DOHH2 (cell line): Measurements from ENCODE around the gene BOK.

Source experiments
- H3F3A ChIP-seq: fragments of 200-600 bp; sonication (generic), shearing (Covaris generic); 2 replicates; pipeline ENCODE4 v1.6.0; 2016; ENCODE audit warnings: antibody characterized with exemption, mild to moderate bottlenecking; ENCODE audit not compliant: control insufficient read depth, insufficient read depth
- H3K27ac ChIP-seq: fragments of 200-600 bp; sonication (generic); 2 replicates; pipeline ENCODE4 v1.5.1; 2014; ENCODE audit warnings: low read depth, mild to moderate bottlenecking, low read length, moderate library complexity
- H3K27me3 ChIP-seq: fragments of 200-600 bp; sonication (generic); 2 replicates; pipeline ENCODE4 v1.6.1; 2014; ENCODE audit warnings: mild to moderate bottlenecking, low read length, mixed read lengths; ENCODE audit not compliant: control insufficient read depth
- H3K36me3 ChIP-seq: fragments of 200-600 bp; sonication (generic); 2 replicates; pipeline ENCODE4 v1.6.1; 2014; ENCODE audit warnings: mild to moderate bottlenecking, low read length, moderate library complexity, mixed read lengths; ENCODE audit not compliant: control insufficient read depth
- H3K4me1 ChIP-seq: fragments of 200-600 bp; sonication (generic); 2 replicates; pipeline ENCODE4 v1.6.1; 2014; ENCODE audit warnings: mild to moderate bottlenecking, low read length, mixed read lengths; ENCODE audit not compliant: control insufficient read depth
- H3K4me2 ChIP-seq: fragments of 200-600 bp; sonication (generic); 2 replicates; pipeline ENCODE4 v1.6.0; 2014; ENCODE audit warnings: mild to moderate bottlenecking, low read length, moderate library complexity
- H3K4me3 ChIP-seq: fragments of 200-600 bp; sonication (generic); 2 replicates; pipeline ENCODE4 v1.5.1; 2014; ENCODE audit warnings: mild to moderate bottlenecking, low read length, mixed read lengths
- H3K79me2 ChIP-seq: fragments of 200-600 bp; sonication (generic); 2 replicates; pipeline ENCODE4 v1.6.1; 2014; ENCODE audit warnings: mild to moderate bottlenecking, low read length, mixed read lengths; ENCODE audit not compliant: control insufficient read depth
- H3K9me2 ChIP-seq: fragments of 200-600 bp; sonication (generic); replicated peaks from 2 replicates; pipeline ENCODE4 v1.6.1; 2014; ENCODE audit warnings: mild to moderate bottlenecking, low read length, mixed read lengths; ENCODE audit not compliant: control insufficient read depth
- H3K9me3 ChIP-seq: fragments of 200-600 bp; sonication (generic); 2 replicates; pipeline ENCODE4 v1.6.1; 2014; ENCODE audit warnings: antibody characterized with exemption, low read length, mixed read lengths; ENCODE audit not compliant: control insufficient read depth, insufficient read depth
- H4K20me1 ChIP-seq: fragments of 200-600 bp; sonication (generic); 2 replicates; pipeline ENCODE4 v1.6.0; 2014; ENCODE audit warnings: low read depth, mild to moderate bottlenecking, antibody characterized with exemption, low read length, moderate library complexity; ENCODE audit not compliant: control insufficient read depth, insufficient read depth
- EZH2phosphoT487 ChIP-seq: fragments of 200-600 bp; sonication (generic); IDR thresholded peaks from 2 replicates; pipeline ENCODE4 v1.6.1; 2017; ENCODE audit warnings: borderline replicate concordance, mild to moderate bottlenecking, antibody characterized with exemption, low read length, moderate library complexity, mixed read lengths
- TF ChIP-seq, protein P1 (sequence below): fragments of 200-600 bp; sonication (generic); IDR thresholded peaks from one replicate; pipeline ENCODE4 v1.5.1; 2014; ENCODE audit warnings: antibody characterized with exemption, mild to moderate bottlenecking, low read depth, low read length; ENCODE audit not compliant: poor library complexity, severe bottlenecking

Gene BOK

DNA sequence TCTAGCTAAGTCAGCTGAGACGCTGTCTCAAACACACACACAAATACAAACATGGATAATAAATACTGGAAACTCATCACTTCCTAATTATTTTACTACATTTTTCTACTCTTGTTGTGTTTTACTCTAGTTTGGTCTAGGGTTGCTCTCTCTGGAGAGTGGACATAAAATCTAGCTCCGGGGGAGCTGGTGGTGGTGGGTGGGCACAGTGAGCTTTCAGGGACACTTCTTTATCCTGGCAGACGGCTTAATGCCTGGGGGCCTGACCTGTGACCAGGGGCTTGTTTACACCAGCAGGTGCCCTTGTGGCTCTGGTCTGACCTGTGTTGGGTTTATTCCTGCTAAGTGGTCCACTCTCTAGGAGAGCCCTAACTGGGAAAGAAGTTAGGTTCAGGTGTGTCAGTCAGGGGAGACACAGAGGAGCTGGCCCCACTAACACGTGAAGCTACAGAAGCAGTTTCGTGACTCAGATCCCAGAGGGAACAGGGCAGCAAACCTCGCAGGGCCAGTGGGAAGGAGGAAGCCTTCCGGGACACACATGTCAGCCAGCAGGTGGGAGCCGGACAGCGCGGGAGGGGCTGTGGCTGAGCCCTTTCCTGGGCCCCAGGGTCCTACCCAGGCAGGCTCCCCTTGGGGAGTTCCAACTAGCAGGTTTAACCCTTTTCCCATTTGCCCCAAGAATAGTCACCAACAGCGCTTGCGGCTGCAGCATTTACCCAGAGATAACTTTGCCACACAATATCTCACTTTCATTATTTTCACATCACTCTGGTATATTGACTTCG is 22.5 kb upstream of the BOK start:
- no peaks in the 10 kb centered on the region for H3K9me3 ChIP-seq
- no peaks in the 10 kb centered on the region for H3K9me2 ChIP-seq
- H3K4me1 ChIP-seq = no peaks in the 10 kb centered on the region
- no peak overlapping the region for H3K4me3 ChIP-seq
- H3K4me2 ChIP-seq = no peak overlapping the region
- no peaks in the 10 kb centered on the region for H3K79me2 ChIP-seq
- H3K27me3 ChIP-seq = peaks cover 3% of the 10 kb centered on the region; the same call in 1 of the 2 replicates
- no peaks in the 10 kb centered on the region for H4K20me1 ChIP-seq
- no peaks in the 10 kb centered on the region for H3K36me3 ChIP-seq
- no peak overlapping the region for H3K27ac ChIP-seq
- TF ChIP-seq, protein P1, sequence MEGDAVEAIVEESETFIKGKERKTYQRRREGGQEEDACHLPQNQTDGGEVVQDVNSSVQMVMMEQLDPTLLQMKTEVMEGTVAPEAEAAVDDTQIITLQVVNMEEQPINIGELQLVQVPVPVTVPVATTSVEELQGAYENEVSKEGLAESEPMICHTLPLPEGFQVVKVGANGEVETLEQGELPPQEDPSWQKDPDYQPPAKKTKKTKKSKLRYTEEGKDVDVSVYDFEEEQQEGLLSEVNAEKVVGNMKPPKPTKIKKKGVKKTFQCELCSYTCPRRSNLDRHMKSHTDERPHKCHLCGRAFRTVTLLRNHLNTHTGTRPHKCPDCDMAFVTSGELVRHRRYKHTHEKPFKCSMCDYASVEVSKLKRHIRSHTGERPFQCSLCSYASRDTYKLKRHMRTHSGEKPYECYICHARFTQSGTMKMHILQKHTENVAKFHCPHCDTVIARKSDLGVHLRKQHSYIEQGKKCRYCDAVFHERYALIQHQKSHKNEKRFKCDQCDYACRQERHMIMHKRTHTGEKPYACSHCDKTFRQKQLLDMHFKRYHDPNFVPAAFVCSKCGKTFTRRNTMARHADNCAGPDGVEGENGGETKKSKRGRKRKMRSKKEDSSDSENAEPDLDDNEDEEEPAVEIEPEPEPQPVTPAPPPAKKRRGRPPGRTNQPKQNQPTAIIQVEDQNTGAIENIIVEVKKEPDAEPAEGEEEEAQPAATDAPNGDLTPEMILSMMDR = no peak
- no peak for TF ChIP-seq EZH2phosphoT487
- H3F3A ChIP-seq = no peaks in the 10 kb centered on the region

DNA sequence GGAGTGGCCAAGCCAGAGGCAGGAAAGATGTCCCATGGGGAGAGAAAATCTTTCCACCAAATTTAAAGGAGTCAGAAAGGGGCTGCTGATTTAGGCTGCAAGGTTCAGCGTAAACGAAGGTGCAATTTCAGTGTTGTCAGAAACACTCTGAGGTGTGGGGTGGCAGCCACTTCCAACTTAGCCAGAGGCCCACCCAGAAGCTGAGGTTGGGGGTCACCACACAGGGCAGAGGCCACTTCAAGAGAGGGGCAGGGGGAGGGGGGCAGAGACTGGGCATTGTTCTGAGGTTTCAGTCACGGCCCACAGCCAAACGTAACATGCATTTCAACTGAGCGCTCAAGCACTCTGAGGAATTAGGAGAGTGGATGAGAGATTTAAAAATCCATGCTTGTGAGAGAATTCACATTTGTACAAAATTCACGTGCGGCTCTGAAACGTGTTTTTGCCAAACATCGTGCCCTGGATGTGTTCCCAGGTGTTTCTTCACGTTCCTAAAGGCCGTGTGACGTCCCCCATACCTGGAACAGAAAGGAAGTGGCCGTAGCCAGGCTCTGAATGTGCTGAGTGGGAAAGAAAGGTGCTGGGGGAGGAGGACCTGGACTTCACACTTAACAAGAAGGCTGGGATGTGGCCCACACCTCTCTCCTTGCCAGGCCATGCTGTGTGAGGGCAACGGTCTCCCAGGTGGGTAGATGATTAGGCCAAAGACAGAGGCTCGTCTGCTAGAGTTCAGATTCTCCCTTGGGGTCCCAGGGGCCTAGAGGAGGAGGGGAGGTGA is 19.5 kb upstream of the BOK start:
- TF ChIP-seq, protein P1 = no peak
- TF ChIP-seq EZH2phosphoT487 = no peak
- Histone ChIP-seq H4K20me1 (no peaks in the 10 kb centered on the region), H3F3A (no peaks in the 10 kb centered on the region), H3K9me3 (no peaks in the 10 kb centered on the region), H3K27me3 (peaks cover 3% of the 10 kb centered on the region; the same call in 1 of the 2 replicates), H3K79me2 (no peaks in the 10 kb centered on the region), H3K4me2 (no peak overlapping the region), H3K36me3 (no peaks in the 10 kb centered on the region), H3K9me2 (no peaks in the 10 kb centered on the region), H3K4me3 (no peak overlapping the region), H3K27ac (no peak overlapping the region), H3K4me1 (no peaks in the 10 kb centered on the region)

DNA sequence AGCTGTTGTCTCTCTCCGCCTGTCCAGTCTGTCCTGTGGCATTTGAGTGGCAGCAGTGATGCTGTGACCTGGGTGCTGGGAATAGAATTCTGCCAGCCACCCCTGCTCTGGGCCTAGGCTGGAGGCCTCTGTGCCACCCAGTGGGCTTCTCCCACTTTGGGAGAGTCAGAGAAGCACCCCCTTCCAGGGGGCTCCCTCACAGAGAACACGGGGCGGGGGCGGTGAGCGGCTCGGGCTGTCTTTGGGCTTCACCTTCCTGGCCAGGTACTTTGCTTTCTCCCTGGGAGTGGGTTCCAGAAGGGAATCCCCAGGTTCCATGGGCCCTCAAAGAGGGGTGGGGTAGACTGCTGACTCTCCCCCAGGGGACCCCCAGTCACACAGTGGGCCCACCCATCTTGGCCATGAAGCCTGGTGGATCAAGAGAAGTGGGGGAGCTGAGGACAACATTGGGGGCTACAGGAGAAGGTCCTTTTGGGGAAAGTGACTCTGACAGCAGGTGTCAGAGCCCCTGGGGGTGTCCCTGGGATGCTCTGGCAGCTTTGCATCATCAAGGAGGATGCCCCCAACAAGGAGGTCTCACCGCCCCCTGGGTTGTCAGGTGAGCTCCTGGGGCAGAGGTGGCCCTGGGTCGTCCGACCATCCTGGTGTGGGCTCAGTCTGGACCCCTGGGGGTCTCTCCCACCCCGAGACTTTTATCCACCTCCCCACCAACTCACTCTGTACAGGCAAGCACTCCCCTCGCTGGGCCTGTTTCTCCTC is 18.8 kb upstream of the BOK start:
- Histone ChIP-seq H3K27me3 (peaks cover 3% of the 10 kb centered on the region; the same call in 1 of the 2 replicates), H4K20me1 (no peaks in the 10 kb centered on the region), H3K4me1 (no peaks in the 10 kb centered on the region), H3K4me2 (no peak overlapping the region), H3F3A (no peaks in the 10 kb centered on the region), H3K9me2 (no peaks in the 10 kb centered on the region), H3K4me3 (no peak overlapping the region), H3K9me3 (no peaks in the 10 kb centered on the region), H3K27ac (no peak overlapping the region), H3K79me2 (no peaks in the 10 kb centered on the region), H3K36me3 (no peaks in the 10 kb centered on the region)
- TF ChIP-seq, protein P1 = no peak
- TF ChIP-seq EZH2phosphoT487 = no peak
